Globus pallidus (tissue), 1 donor: ENCODE results near the gene GLRA1.

ENCODE experiments used
- DNase-seq: peaks from one replicate; pipeline ENCODE4 v3.0.0-alpha.2; 2015; ENCODE audit warnings: low spot score

The GLRA1 gene

DNA sequence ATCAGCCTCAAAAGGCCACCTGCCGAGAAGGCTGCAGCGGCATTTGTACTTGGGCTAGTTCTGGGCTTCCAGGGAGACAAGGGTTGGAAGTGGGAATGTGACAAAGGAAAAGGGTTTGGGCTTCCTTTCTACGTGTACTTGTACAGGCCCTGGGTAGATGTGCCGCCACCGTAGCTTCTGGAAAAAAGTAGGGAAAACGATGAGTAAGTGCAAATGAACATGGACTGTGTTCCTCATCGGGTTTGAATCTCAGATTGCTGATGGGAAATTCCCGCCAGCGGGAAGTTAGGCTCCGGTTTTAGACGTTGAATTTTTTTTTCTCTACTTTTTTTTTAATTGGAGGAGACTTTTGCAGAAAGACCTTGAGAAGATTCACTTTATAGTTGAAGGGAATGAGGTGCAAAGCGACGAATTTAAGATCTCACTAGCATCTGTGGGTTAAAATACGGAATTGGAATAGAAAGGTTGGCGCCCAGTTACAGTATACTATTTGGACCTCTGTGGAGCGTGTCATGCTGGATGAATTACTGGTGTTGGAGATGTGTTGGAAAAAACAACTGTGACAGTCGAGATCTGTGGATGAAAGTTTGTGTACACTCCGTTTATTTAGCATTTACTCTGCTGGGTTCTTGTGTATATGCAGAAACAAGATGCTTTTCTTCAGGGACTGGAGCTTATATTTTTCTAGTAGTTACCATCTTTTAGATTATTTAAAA lies 151.6 kb downstream of the GLRA1 start:
- no peak for DNase-seq
